Activated T-helper 1 cell treated with anti-CD3 and anti-CD28 coated beads, Interleukin-2, amount 50 U/mL, for 16 hours (primary cell): ENCODE results near the gene FRMPD4.

Experiments
- DNase-seq, 2 donors: peaks; one replicate each; pipeline ENCODE4 v3.0.0-alpha.2; 2020; ENCODE audit warnings: low read depth in 1 of 2, low spot score in 1 of 2

The FRMPD4 gene

GRCh38 chrX:12292996-12293765 lies 154.9 kb downstream of the FRMPD4 start:
- DNase-seq: no peak

DNA sequence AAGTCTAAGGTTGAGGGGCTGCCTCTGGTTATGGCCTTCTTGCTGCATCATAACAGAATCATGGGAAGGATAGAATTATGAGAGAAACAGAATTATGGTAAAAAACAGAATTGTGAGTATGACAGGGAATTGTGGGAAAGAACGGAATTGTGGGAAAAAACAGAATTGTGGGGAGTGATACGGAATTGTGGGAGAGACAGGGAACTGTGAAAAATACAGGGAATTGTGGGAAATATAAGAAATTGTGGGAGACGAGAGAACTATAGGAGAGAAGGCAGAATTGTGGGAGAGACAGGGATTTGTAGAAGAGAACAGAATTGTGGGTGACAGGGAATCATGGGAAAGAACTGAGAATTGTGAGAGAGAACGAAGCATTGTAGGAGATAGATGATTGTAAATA lies 159.1 kb downstream of the FRMPD4 start:
- no peak for DNase-seq

DNA sequence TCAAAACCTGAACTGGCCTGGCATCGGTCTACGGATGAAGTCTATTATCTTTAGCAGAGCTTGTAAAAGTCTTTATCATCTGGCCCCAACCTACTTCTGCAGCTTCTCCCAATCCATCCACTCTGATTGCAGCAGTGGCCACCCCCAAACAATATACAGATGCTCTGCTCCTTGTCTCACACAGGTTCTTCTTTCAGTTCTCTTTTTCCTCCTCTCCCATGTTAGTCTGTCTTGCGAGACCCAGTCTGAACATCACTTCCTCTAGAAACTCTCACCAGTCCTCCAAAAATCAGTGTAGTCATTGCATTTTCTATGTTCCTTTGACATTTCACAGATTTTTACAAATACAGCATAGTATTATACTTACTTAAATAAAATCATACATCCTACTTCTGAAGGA lies 163.0 kb downstream of the FRMPD4 start:
- DNase-seq: no peak

DNA sequence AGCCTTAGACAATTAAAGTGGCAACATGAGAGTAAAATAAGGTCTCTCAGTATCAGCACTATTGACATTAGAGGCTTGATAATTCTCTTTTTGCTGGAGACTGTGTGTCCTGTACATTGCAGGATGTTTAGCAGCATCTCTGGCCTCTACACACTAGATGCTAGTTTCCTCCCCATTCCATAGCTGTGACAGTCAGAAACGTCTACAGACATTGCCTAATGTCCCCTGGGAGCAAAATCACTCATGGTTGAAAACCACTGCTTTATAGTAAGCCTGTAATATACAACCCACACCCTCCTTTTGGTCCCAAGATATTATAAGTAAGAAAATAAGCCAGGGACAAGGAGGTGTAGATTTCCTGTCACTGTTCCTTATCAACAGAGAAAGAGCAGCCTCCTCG lies 166.0 kb downstream of the FRMPD4 start:
- DNase-seq: no peak

DNA sequence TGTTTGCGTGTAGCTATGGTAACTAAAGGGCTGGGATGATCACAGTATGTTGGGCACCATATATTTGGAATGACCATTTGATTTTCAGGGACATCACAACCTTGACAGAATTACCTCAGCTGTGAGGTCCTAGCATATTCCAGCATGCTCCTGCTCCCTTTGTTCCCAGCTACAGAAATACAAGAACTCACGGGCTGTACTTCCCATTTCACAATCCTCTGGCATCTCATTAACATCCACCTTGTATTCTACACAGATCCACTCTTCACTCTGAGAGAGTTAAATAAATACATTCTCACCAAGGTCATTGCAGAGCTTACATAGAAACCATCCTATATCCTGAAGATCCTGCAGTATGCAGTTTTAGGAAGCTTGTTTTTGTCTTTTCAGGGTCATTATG lies 169.7 kb downstream of the FRMPD4 start:
- no peak for DNase-seq

DNA sequence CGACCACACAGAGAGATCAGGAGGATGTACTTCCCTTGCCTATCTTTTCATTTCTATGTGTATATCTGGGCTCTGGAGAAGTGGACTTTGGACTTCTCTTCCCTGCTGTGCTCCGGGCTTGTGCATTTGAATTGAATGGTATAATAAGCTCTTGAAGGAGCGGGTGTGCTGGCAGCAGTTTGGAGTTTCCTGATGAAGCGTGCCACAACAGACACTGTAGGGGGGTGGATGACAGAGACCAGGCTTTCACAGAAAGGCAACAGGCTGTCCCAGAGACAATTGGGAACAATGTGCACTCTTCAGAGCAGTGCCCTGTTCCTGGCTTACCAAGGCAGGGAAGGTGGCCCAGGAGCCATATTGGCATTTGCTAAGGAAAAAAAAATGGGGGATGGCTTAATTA lies 170.1 kb downstream of the FRMPD4 start:
- no peak for DNase-seq

GRCh38 chrX:12309040-12309743 lies 170.9 kb downstream of the FRMPD4 start:
- no peak for DNase-seq

GRCh38 chrX:12309744-12310076 lies 171.4 kb downstream of the FRMPD4 start:
- no peak for DNase-seq

GRCh38 chrX:12314651-12315050 lies 176.4 kb downstream of the FRMPD4 start:
- no peak for DNase-seq

DNA sequence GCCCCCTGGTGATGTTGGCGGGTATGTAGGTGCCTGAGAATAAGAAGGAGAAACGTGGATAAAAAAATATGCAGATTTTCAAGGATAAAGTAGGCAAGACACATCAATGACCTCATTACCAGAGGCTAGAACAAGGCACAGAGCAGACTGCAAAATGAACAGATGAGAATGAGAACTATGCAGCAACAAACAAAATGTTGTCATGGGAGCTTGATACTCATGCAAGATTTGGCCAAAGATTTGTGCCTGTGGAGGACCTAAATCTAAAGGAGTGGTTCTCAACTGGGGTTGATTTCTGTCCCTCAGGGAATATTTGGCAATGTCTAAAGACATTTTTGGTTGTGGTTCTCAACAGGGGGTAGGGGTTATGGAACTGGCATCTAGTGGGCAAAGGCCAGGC lies 177.3 kb downstream of the FRMPD4 start:
- DNase-seq: no peak

DNA sequence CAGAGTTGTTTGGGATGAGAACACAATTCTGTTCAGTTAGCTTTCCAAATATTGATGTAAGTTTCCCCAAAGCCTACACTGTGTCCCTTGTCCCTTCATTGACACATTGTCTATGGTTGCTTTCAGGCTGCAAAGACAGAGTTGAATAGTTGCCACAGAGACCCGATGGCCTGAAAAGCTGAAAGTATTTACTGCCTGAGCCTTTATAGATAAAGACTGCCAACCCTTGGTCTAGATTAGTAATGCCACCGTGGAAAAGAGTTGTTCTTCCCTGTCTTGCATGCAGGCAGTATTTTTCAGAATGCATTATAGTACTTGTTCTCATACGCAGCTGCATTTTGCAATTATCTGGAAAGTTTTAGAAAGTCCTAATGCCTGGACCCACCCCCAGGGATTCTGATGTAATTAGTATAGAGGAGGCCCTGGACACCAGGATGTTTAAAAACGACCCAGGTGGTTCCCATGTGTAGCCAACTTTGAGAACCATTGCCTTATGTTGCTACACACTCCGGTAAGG lies 180.8 kb downstream of the FRMPD4 start:
- DNase-seq: no peak

- DNase-seq: no peak
These were observed 181.7 kb downstream of the FRMPD4 start for GRCh38 chrX:12319992-12320391.

DNA sequence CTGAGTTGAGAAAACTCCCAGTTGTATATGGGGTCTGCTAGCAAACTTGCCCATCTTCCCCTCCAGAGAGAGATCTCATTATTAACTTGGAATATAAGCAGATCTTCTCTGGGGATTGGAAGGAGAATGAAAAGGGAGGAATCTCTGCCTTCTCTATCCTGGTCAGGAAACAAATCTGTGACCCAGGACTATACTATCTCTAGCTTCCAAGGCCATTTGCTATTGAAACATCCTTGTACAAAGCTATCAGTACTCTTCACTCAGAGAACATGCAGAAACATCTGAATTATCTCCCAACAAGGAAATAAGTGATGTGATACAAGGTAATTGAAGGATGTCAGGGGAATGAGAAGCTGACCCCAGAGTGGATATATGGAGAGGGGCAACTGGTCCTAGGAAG lies 183.8 kb downstream of the FRMPD4 start:
- no peak for DNase-seq

DNA sequence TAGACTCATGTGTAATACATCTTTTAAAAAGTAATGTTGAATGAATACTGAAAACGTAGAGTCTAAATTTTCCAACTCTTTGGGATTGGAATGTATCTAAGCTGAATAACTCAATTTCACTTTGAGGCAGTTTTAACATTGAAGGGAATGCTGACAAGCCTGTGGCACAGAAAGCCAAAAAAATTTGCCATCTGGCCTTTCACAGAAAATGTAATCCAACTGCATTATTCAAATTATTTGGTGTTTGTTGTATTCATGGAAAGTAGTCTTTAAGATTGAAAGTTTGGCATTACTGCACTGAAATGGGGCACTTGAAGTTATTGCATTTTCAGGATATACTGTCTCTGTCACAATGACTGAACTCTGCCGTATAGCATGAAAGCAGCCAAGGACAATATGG lies 186.9 kb downstream of the FRMPD4 start:
- no peak for DNase-seq

DNA sequence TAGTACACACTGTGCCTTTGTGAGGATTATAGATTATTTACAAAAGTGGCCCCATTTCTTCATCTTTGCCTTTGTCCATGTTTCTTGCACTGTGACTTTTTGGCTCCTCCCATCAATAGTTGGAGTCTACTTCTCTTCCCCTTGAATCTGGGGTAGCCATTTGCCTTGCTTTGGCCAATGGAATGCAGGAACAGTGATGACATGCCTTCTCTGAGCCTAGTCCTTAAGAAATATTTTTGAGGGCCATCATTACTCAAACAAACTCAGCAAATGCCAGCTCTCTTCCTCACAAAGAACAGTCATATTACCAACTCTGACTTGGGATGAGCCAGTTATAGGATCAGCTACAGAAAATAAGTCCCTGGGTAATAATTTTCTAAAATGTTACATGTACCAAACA lies 189.6 kb downstream of the FRMPD4 start:
- no peak for DNase-seq

- no peak for DNase-seq
These were observed 191.2 kb downstream of the FRMPD4 start for GRCh38 chrX:12329476-12329875.

GRCh38 chrX:12330841-12331240 lies 192.6 kb downstream of the FRMPD4 start:
- no peak for DNase-seq

DNA sequence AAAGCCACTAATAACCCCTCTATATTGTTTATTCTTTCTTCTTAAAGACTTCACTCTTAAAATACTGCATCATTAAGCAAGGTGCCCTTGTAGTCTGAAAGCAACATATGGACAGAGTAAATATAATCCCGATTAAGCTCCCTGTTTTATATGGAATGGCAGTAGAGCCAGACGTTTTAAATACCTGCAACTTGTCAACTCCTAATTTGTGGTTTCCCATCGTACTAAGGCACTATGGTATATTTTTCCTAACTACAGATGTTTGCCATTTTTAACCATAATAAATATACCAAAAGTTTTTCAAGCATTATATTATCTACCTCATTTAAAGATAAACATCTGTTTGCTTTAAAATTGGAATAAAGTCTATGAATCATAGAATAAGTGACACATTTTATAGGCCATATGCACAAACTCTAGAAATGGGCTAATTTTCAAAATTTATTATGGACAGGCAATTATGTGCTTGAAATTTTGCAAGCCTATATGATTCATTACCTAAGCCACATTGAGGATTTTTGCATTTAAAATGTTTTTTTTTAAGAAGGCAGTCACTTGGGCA lies 194.6 kb downstream of the FRMPD4 start:
- DNase-seq: no peak

DNA sequence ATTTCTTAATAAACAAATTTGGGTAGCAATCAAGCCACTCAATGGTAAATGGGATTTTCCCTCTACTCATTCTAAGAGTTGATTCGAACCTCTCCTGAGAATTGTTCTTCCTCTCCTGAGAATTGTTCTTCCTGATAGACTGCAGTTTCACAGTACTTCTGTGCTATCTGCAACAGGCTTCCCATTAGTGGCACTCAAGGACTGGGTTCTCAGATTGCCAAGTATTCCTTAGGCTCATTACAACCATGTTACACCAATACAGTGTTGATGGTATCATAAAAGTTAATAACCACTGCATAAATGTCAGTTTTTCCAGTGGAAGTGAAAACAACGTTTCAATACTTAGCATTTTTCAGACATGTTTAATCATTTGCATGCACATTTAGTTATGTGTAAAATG lies 201.6 kb downstream of the FRMPD4 start:
- DNase-seq: no peak

DNA sequence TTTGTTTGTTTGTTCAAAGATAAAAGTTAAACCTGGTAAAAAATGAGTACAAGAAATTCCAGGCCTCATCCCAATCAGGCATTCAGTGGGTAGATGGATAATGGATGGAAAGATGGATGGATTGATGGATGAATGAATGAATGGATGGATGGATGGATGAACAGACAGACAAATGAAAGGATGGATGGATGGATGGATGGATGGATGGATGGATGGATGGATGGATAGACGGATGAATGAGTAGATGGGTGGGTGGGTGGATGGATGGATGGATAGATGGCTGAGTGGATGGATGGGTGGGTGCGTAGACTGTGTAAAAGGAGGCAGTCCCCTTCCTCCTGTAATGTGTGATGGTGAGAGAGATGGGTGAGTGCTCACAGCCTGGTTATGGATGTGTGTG lies 206.7 kb downstream of the FRMPD4 start:
- no peak for DNase-seq

- DNase-seq: no peak
These were observed 210.9 kb downstream of the FRMPD4 start for GRCh38 chrX:12349201-12349600.

DNA sequence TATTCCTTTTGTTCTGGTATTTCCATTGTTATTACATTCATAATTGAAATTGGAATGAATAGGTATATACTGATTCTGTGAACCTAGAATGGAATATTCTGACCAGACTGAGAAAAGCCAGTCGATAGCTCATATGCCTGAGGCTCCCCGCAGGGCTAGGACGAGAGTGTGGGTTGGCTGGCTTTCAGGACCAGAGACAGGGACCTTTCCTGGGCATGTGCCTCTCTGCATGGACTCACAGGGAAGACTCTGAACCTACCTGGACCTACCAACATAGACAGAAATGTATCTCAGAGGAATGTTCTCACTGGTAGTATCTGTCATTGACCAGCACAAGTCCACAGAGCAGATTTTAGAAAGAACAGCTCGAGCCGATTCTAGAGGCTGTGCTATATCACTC lies 214.6 kb downstream of the FRMPD4 start:
- no peak for DNase-seq
